Right lobe of liver (tissue), 6 donors: Measurements from ENCODE around the gene CLCN1. TPM values are rescaled to one million over a fixed set of nuclear protein-coding genes. Genes with fewer than 3 reads are reported as not detected.

Source experiments
- ATAC-seq, 4 donors: fragments of 200-7000 bp; cut with Tn5 transposase; one replicate each; pipeline ENCODE4 v1.9.1; 2020; ENCODE audit warnings: mild to moderate bottlenecking in 4 of 4, moderate library complexity in 4 of 4
- DNase-seq, 3 donors: peaks; one replicate each; pipeline ENCODE4 v3.0.0-alpha.2; 2020
- H3K27ac ChIP-seq, 3 donors: fragments of 200-600 bp; one replicate each; pipeline ENCODE4 v1.8.0; 2022
- H3K27me3 ChIP-seq, 2 donors: fragments of 200-600 bp; one replicate each; pipeline ENCODE4 v1.8.0; 2022
- H3K36me3 ChIP-seq, 4 donors: fragments of 200-600 bp; sonication (generic) in 1 of 4; one replicate each; pipeline versions ENCODE4 v1.5.1 to v1.8.0; 2017 to 2022; ENCODE audit warnings: control low read depth in 1 of 4
- H3K4me1 ChIP-seq, 4 donors: fragments of 200-600 bp; sonication (generic) in 1 of 4; one replicate each; pipeline versions ENCODE4 v1.5.1 to v1.8.0; 2017 to 2022; ENCODE audit warnings: control low read depth in 1 of 4
- H3K4me3 ChIP-seq, 3 donors: fragments of 200-600 bp; one replicate each; pipeline ENCODE4 v1.8.0; 2022
- H3K9me3 ChIP-seq, 4 donors: fragments of 200-600 bp; sonication (generic) in 1 of 4; one replicate each; pipeline versions ENCODE4 v1.5.1 to v1.8.0; 2017 to 2022; ENCODE audit warnings: control low read depth in 1 of 4
- CTCF ChIP-seq, 4 donors: fragments of 200-600 bp in 3 of 4; fragments of 450-650 bp in 1 of 4; IDR thresholded peaks; one replicate each; pipeline versions ENCODE4 v1.5.1 to v1.8.0; 2016 to 2022; ENCODE audit warnings: antibody characterized with exemption in 4 of 4, mild to moderate bottlenecking in 2 of 4
- POLR2A ChIP-seq: fragments of 450-650 bp; IDR thresholded peaks from one replicate; pipeline ENCODE4 v1.6.1; 2017; ENCODE audit warnings: antibody characterized with exemption, mild to moderate bottlenecking
- WGBS: methylation state at CpG from one replicate; pipeline ENCODE4 v1.1.6; 2018; ENCODE audit warnings: low coverage, low lambda C conversion rate; ENCODE audit not compliant: insufficient coverage; ENCODE audit errors: missing lambda C conversion rate; 5-methylcytosine and 5-hydroxymethylcytosine counted together
- intact Hi-C, 2 donors: fragments of 100-400 bp; cut with DNase I; formaldehyde crosslinking; loops; one replicate each; pipeline versions ENCODE4 v1.11.2 to v1.14.1; 2022
- total RNA-seq, 6 experiments: library from RNA; depleted of rRNA in 2 of 6; stranded (reverse); fragments of >200 nt in 2 of 6; fragmentation: NEBNext Ultra II Directional in 3 of 6; extraction: Animal tissue kit (Norgen Biotek cat#: 25700) in 3 of 6; gene quantifications; one replicate each; pipeline versions ENCODE4 v1.1.0 to v1.2.4, GENCODE V29; 2016 to 2023
- donor health status: DM: no; HTN: yes; CAD: no.
- donor health status: DM: no; HTN: no; CAD: no.
- donor health status: DM: no; HTN: no; CAD: no.
- donor health status: DM: no; HTN: yes; CAD: no.
- donor health status: DM: no; HTN: yes; CAD: no.

CLCN1 gene
- total RNA-seq, 6 experiments from 2014 or later = not detected

GRCh38 chr7:143380260-143380645, 64.3 kb downstream of the CLCN1 start:
- intact Hi-C loops = no loop called here
- Histone ChIP-seq H3K36me3 (no peaks in the 10 kb centered on the region), H3K4me3 (peak overlapping the region; percentile 69 to 98 (median 93)), H3K27me3 (no peaks in the 10 kb centered on the region), H3K9me3 (no peaks in the 10 kb centered on the region), H3K4me1 (peaks cover 0 to 35% (median 14%) of the 10 kb centered on the region in 4 donors), H3K27ac (peak overlapping the region; percentile 98 to 99 (median 98))
- 0% methylated on average over 2 of the region's 35 CpGs for WGBS
- TF ChIP-seq CTCF (IDR thresholded peaks at IDR 0.05) (peak; percentile 85 to 90 (median 90)), POLR2A (no peak)
- ATAC-seq (peak; percentile 63 to 72 (median 70)), DNase-seq (peak; percentile 86 to 90 (median 88))

- ATAC-seq = peak; percentile 82 to 94 (median 88)
- peaks cover 0 to 41% (median 17%) of the 10 kb centered on the region in 4 donors for H3K4me1 ChIP-seq
- WGBS = 1% methylated on average over 29 of the region's 72 CpGs
- peak within 1 kb of the TSS; percentile 69 to 98 (median 93) for H3K4me3 ChIP-seq
- H3K9me3 ChIP-seq = no peaks in the 10 kb centered on the region
- DNase-seq = peak; percentile 98
- no peak for TF ChIP-seq CTCF (IDR thresholded peaks at IDR 0.05)
- peak; percentile 90 for TF ChIP-seq POLR2A
- peak within 1 kb of the TSS; percentile 98 to 99 (median 98) for H3K27ac ChIP-seq
- intact Hi-C loops = no loop called here
- no peaks in the 10 kb centered on the region for H3K36me3 ChIP-seq
- no peaks in the 10 kb centered on the region for H3K27me3 ChIP-seq
Measured at GRCh38 chr7:143380646-143381426, 64.9 kb downstream of the CLCN1 start, which contains the start of gene ZYX. ZYX (plus strand) TSS chr7:143381345; CDS start chr7:143381572, 227 bp downstream.

GRCh38 chr7:143381427-143382125, 65.7 kb downstream of the CLCN1 start:
- TF ChIP-seq POLR2A (no peak), CTCF (IDR thresholded peaks at IDR 0.05) (no peak)
- Histone ChIP-seq H3K9me3 (no peaks in the 10 kb centered on the region), H3K27ac (peak overlapping the region; percentile 98 to 99 (median 98)), H3K36me3 (no peaks in the 10 kb centered on the region), H3K4me3 (peak overlapping the region; percentile 69 to 98 (median 93)), H3K27me3 (no peaks in the 10 kb centered on the region), H3K4me1 (peaks cover 0 to 47% (median 19%) of the 10 kb centered on the region in 4 donors)
- intact Hi-C loops = no loop called here
- WGBS = 0% methylated on average over 12 of the region's 64 CpGs
- DNase-seq (peak; percentile 73 to 82 (median 80)), ATAC-seq (peak in 3 of 4 donors; percentile 0 to 5 (median 1))

- Histone ChIP-seq H3K27ac (peak overlapping the region; percentile 98 to 99 (median 98)), H3K9me3 (no peaks in the 10 kb centered on the region), H3K4me3 (peak overlapping the region; percentile 69 to 98 (median 93)), H3K36me3 (peaks cover 0 to 2% (median 0%) of the 10 kb centered on the region in 4 donors), H3K27me3 (no peaks in the 10 kb centered on the region), H3K4me1 (peaks cover 0 to 47% (median 19%) of the 10 kb centered on the region in 4 donors)
- WGBS = 4% methylated on average over 13 of the region's 21 CpGs
- ATAC-seq (peak in 2 of 4 donors; percentile 3 to 29), DNase-seq (peak in 1 of 3 donors; percentile 53)
- TF ChIP-seq POLR2A (no peak), CTCF (IDR thresholded peaks at IDR 0.05) (no peak)
- intact Hi-C loops = no loop called here
Measured at GRCh38 chr7:143382126-143382790, 66.3 kb downstream of the CLCN1 start.
